OCI-LY1 (cell line): ENCODE measurements around the gene GRIN2A.

ENCODE experiments used
- H2AFZ ChIP-seq: fragments of 200-600 bp; sonication (generic), shearing (Covaris generic); 2 replicates; pipeline ENCODE4 v1.6.0; 2014; ENCODE audit warnings: antibody characterized with exemption, mild to moderate bottlenecking, low read length
- H3F3A ChIP-seq: fragments of 200-600 bp; sonication (generic), shearing (Covaris generic); 2 replicates; pipeline ENCODE4 v1.6.0; 2014; ENCODE audit warnings: mild to moderate bottlenecking, antibody characterized with exemption, low read length, moderate library complexity; ENCODE audit not compliant: insufficient read depth
- H3K27ac ChIP-seq: fragments of 200-600 bp; sonication (generic); 2 replicates; pipeline ENCODE4 v1.5.1; 2014; ENCODE audit warnings: low read length, mixed run types, mild to moderate bottlenecking, low read depth; ENCODE audit not compliant: poor library complexity, severe bottlenecking
- H3K27me3 ChIP-seq: fragments of 200-600 bp; sonication (generic); 2 replicates; pipeline ENCODE4 v1.6.0; 2014; ENCODE audit warnings: antibody characterized with exemption, mild to moderate bottlenecking, low read length, moderate library complexity; ENCODE audit not compliant: insufficient read depth
- H3K36me3 ChIP-seq: fragments of 200-600 bp; sonication (generic); 2 replicates; pipeline ENCODE4 v1.6.1; 2014; ENCODE audit warnings: mild to moderate bottlenecking, antibody characterized with exemption, low read length, moderate library complexity, mixed read lengths; ENCODE audit not compliant: insufficient read depth
- H3K4me1 ChIP-seq: fragments of 200-600 bp; sonication (generic); 2 replicates; pipeline ENCODE4 v1.5.1; 2014; ENCODE audit warnings: mild to moderate bottlenecking, low read length, moderate library complexity; ENCODE audit not compliant: insufficient read depth, severe bottlenecking
- H3K4me2 ChIP-seq: fragments of 200-600 bp; sonication (generic), shearing (Covaris generic); 2 replicates; pipeline ENCODE4 v1.6.1; 2014; ENCODE audit warnings: low read length
- H3K4me3 ChIP-seq: fragments of 200-600 bp; sonication (generic); 2 replicates; pipeline ENCODE4 v1.5.1; 2014; ENCODE audit warnings: low read length, low read depth, mild to moderate bottlenecking, mixed read lengths; ENCODE audit not compliant: poor library complexity, severe bottlenecking
- H3K79me2 ChIP-seq: fragments of 200-600 bp; shearing (Covaris generic); 2 replicates; pipeline ENCODE4 v1.6.1; 2016; ENCODE audit warnings: mixed run types, low read length, mixed read lengths; ENCODE audit not compliant: insufficient read depth
- H3K9ac ChIP-seq: fragments of 200-600 bp; sonication (generic), shearing (Covaris generic); 2 replicates; pipeline ENCODE4 v1.6.1; 2014; ENCODE audit warnings: mild to moderate bottlenecking, low read length, mixed read lengths
- H3K9me2 ChIP-seq: fragments of 200-600 bp; sonication (generic), shearing (Covaris generic); 2 replicates; pipeline ENCODE4 v1.6.1; 2014; ENCODE audit warnings: low read depth, mild to moderate bottlenecking, low read length, mixed read lengths
- H3K9me3 ChIP-seq: fragments of 200-600 bp; shearing (Covaris generic); 2 replicates; pipeline ENCODE4 v1.6.1; 2014; ENCODE audit warnings: low read length, mixed read lengths
- H4K20me1 ChIP-seq: fragments of 200-600 bp; sonication (generic), shearing (Covaris generic); 2 replicates; pipeline ENCODE4 v1.6.0; 2016; ENCODE audit warnings: mild to moderate bottlenecking, low read length; ENCODE audit not compliant: insufficient read depth
- EZH2 ChIP-seq: fragments of 200-600 bp; sonication (generic), shearing (Covaris generic); IDR thresholded peaks from 2 replicates; pipeline ENCODE4 v1.8.0; 2017; ENCODE audit warnings: borderline replicate concordance, mixed run types, mild to moderate bottlenecking, antibody characterized with exemption, low read length, moderate library complexity, mixed read lengths
- TF ChIP-seq, protein P1 (sequence below): fragments of 200-600 bp; sonication (generic), shearing (Covaris generic); IDR thresholded peaks from 2 replicates; pipeline ENCODE4 v1.5.1; 2017; ENCODE audit warnings: mild to moderate bottlenecking, antibody characterized with exemption, low read length, moderate library complexity, mixed read lengths

GRIN2A gene

GRCh38 chr16:9790199-9790598, 392.0 kb downstream of the GRIN2A start:
- Histone ChIP-seq H2AFZ (no peak overlapping the region), H3K27me3 (no peaks in the 10 kb centered on the region), H3K27ac (no peak overlapping the region), H3K9ac (no peak overlapping the region), H3K9me2 (no peaks in the 10 kb centered on the region), H3K79me2 (no peaks in the 10 kb centered on the region), H3K4me1 (no peaks in the 10 kb centered on the region), H3F3A (no peaks in the 10 kb centered on the region), H4K20me1 (no peaks in the 10 kb centered on the region), H3K36me3 (no peaks in the 10 kb centered on the region), H3K4me2 (no peak overlapping the region), H3K4me3 (no peak overlapping the region), H3K9me3 (no peaks in the 10 kb centered on the region)
- TF ChIP-seq, protein P1, sequence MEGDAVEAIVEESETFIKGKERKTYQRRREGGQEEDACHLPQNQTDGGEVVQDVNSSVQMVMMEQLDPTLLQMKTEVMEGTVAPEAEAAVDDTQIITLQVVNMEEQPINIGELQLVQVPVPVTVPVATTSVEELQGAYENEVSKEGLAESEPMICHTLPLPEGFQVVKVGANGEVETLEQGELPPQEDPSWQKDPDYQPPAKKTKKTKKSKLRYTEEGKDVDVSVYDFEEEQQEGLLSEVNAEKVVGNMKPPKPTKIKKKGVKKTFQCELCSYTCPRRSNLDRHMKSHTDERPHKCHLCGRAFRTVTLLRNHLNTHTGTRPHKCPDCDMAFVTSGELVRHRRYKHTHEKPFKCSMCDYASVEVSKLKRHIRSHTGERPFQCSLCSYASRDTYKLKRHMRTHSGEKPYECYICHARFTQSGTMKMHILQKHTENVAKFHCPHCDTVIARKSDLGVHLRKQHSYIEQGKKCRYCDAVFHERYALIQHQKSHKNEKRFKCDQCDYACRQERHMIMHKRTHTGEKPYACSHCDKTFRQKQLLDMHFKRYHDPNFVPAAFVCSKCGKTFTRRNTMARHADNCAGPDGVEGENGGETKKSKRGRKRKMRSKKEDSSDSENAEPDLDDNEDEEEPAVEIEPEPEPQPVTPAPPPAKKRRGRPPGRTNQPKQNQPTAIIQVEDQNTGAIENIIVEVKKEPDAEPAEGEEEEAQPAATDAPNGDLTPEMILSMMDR: no peak
- no peak for TF ChIP-seq EZH2

DNA sequence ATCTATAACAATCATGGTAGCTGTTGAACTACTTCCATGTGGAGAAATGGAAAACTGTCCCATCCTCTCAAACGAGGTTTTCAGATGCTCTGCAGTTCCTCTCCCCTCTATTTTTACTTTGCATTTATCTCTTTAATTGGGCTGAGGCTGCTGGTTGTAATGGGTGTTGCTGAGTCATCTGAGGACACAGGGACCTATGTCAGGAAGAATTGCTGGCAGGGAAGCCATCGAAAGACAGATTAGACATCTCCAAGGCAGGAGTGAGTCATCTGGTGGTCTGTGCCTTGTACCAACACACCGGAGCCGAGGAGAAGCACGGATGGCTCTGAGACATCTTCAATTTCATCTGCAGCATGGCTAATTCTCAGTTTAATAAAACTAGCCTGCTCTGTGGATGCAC, 394.5 kb downstream of the GRIN2A start:
- Histone ChIP-seq H3K36me3 (no peaks in the 10 kb centered on the region), H3K27me3 (no peaks in the 10 kb centered on the region), H3K27ac (no peak overlapping the region), H3K9me2 (no peaks in the 10 kb centered on the region), H3F3A (no peaks in the 10 kb centered on the region), H3K4me2 (no peak overlapping the region), H2AFZ (no peak overlapping the region), H3K4me1 (no peaks in the 10 kb centered on the region), H3K79me2 (no peaks in the 10 kb centered on the region), H3K9ac (no peak overlapping the region), H4K20me1 (no peaks in the 10 kb centered on the region), H3K9me3 (no peaks in the 10 kb centered on the region), H3K4me3 (no peak overlapping the region)
- TF ChIP-seq, protein P1: no peak
- TF ChIP-seq EZH2: no peak

DNA sequence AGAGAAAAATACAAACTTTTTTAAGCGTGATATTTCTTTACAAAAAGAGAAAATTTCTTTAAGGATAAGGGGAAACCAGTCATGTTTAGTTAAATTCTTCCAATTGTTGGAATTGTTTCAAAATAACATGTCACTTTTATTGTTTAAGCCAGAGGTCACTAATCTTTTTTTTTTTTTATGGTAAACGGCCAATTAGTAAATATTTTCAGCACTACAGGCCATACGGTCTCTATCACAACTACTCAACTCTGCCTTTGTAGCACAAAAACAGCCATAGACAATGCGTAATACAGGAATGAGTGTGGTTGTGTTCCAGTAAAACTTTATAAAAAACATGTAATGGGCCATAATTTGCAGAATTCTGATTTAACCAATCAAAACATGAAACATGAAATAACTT, 401.4 kb downstream of the GRIN2A start:
- H3K9me3 ChIP-seq: no peaks in the 10 kb centered on the region
- no peaks in the 10 kb centered on the region for H3F3A ChIP-seq
- no peaks in the 10 kb centered on the region for H3K9me2 ChIP-seq
- H3K4me1 ChIP-seq: no peaks in the 10 kb centered on the region
- H3K27ac ChIP-seq: no peak overlapping the region
- H3K9ac ChIP-seq: no peak overlapping the region
- no peaks in the 10 kb centered on the region for H4K20me1 ChIP-seq
- no peaks in the 10 kb centered on the region for H3K27me3 ChIP-seq
- TF ChIP-seq EZH2: no peak
- TF ChIP-seq, protein P1: no peak
- H3K36me3 ChIP-seq: no peaks in the 10 kb centered on the region
- no peak overlapping the region for H2AFZ ChIP-seq
- no peak overlapping the region for H3K4me2 ChIP-seq
- H3K4me3 ChIP-seq: no peak overlapping the region
- H3K79me2 ChIP-seq: no peaks in the 10 kb centered on the region
